ENCODE data around the gene COL6A6. TPM values are rescaled to one million over a fixed set of nuclear protein-coding genes. Genes with fewer than 3 reads are reported as not detected.

Gene COL6A6
- total and polyA plus RNA-seq, 11 donors = 0.26 to 4.5 (median 1.00) TPM

DNA sequence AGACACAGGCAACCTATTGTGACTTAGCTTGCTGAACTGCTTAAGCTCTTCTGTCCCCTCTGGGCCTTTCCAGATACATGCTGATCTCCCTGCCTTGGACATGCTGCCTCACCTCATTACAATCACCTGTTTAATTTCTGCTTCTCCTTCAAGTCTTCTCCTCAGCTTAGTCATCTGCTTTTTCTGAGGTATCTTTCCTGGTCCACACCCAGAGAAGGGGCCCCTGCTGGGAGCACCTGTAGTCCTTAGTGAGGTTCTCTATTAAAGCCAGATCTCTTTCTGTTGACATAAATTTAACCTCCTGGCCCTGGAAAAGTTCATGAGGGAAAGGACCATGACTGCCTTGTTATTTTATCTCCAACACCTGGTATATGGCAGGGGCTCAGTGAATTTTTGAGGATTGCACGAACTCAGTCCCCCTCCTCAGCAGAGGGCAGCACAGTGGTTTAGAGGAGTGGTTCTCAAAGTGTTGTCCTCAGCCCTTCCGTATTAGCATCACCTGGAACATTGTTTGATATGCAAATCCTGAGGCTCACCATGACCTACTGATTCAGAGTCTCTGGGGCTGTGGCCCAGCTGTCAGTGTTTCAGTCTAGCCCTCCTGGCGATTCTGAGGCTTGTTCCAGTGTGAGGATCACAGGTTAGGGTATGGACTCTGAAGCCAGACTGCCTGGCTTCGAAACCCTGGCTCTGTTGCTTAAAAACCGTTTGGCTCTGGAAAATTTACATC lies 12.7 kb downstream of the COL6A6 start:
- peaks cover 0 to 7% (median 0%) of the 10 kb centered on the region in 9 donors for H3K27me3 ChIP-seq
- ATAC-seq (no peak), DNase-seq (no peak)
- intact Hi-C loops (cut with DNase I) = loop anchor here in 1 of 10 donors (10.0 kb wide), 1 partner anchor 255 kb away; no protein-coding TSS in a partner anchor
- no peaks in the 10 kb centered on the region for H3K9me3 ChIP-seq
- no peak overlapping the region for H3K4me3 ChIP-seq
- H3K36me3 ChIP-seq = no peaks in the 10 kb centered on the region
- 58 to 65% (median 61%) methylated on average over 5 of the region's 5 CpGs for WGBS, 4 donors
- H3K27ac ChIP-seq = no peak overlapping the region
- no peaks in the 10 kb centered on the region for H3K4me1 ChIP-seq
- TF ChIP-seq POLR2A (IDR thresholded peaks at IDR 0.05) = no peak
- TF ChIP-seq, protein P1, sequence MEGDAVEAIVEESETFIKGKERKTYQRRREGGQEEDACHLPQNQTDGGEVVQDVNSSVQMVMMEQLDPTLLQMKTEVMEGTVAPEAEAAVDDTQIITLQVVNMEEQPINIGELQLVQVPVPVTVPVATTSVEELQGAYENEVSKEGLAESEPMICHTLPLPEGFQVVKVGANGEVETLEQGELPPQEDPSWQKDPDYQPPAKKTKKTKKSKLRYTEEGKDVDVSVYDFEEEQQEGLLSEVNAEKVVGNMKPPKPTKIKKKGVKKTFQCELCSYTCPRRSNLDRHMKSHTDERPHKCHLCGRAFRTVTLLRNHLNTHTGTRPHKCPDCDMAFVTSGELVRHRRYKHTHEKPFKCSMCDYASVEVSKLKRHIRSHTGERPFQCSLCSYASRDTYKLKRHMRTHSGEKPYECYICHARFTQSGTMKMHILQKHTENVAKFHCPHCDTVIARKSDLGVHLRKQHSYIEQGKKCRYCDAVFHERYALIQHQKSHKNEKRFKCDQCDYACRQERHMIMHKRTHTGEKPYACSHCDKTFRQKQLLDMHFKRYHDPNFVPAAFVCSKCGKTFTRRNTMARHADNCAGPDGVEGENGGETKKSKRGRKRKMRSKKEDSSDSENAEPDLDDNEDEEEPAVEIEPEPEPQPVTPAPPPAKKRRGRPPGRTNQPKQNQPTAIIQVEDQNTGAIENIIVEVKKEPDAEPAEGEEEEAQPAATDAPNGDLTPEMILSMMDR (IDR thresholded peaks at IDR 0.05) = no peak

DNA sequence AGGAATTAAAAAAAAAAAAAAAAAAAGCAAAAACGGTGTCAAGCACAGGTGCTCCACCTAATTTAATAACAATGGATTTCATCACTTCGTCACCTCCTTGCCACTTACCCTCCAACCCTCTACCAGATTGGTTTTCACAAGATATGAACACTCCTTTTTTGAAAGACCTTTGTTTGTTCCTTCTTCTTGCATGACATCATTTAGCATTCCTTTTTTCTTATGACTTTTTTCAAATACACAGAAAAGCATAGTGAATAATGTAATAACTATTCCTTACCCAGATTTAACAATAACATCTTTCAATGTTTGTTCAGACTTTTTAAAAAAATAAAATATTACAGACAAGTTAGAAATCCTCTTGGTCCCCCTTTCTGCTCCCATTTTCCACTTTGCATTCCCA lies 16.3 kb downstream of the COL6A6 start:
- H3K9me3 ChIP-seq = no peaks in the 10 kb centered on the region
- intact Hi-C loops (cut with DNase I) = loop anchor here in 1 of 10 donors (10.0 kb wide), 1 partner anchor 258 kb away; no protein-coding TSS in a partner anchor
- no peak for ATAC-seq
- H3K27ac ChIP-seq = no peak overlapping the region
- TF ChIP-seq, protein P1 (IDR thresholded peaks at IDR 0.05) = no peak
- no peak for TF ChIP-seq POLR2A (IDR thresholded peaks at IDR 0.05)
- no peak overlapping the region for H3K4me3 ChIP-seq
- H3K27me3 ChIP-seq = no peaks in the 10 kb centered on the region
- H3K4me1 ChIP-seq = peaks cover 0 to 5% (median 0%) of the 10 kb centered on the region in 12 donors
- DNase-seq = no peak
- H3K36me3 ChIP-seq = no peaks in the 10 kb centered on the region
- 58 to 71% (median 62%) methylated on average over 2 of the region's 2 CpGs for WGBS, 4 donors

DNA sequence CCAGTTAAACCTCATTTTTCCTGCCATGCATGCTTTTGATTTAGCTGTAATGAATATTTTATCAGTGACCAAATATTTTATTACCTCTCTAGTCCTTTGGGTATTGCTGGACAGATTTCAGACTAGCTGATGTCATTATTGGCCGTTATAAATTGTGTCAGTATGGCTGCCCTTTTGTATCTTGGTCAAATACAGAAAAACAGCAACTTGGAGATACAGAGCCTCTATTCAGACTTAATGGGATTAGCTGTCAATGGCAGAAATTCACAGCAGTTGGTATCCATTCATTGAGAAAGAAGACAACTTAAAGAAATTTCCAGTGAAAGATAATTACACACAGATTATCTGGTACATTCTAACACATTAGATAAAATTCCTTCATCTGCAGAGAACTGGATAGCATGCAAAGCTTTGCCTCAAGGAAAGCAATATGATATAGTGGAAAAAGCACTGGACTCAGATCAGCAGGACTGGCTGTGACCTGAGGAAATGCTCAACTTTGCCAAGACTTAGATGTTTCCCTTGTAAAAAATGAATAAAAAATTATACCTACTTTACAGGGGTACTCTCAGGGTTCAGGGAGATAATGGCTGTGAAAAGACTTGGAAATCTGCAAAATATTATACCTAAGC lies 20.8 kb downstream of the COL6A6 start:
- Histone ChIP-seq H3K27me3 (no peaks in the 10 kb centered on the region), H3K36me3 (no peaks in the 10 kb centered on the region), H3K4me1 (peaks cover 0 to 5% (median 0%) of the 10 kb centered on the region in 12 donors), H3K4me3 (no peak overlapping the region), H3K27ac (no peak overlapping the region), H3K9me3 (no peaks in the 10 kb centered on the region)
- TF ChIP-seq POLR2A (IDR thresholded peaks at IDR 0.05) = no peak
- TF ChIP-seq, protein P1 (IDR thresholded peaks at IDR 0.05) = no peak
- no peak for DNase-seq
- 34 to 41% (median 37%) methylated on average over 1 of the region's 1 CpG for WGBS, 4 donors
- intact Hi-C loops (cut with DNase I) = loop anchor here in 1 of 10 donors (10.0 kb wide), 1 partner anchor 263 kb away; no protein-coding TSS in a partner anchor
- ATAC-seq = peak in 1 of 4 donors; percentile 50

DNA sequence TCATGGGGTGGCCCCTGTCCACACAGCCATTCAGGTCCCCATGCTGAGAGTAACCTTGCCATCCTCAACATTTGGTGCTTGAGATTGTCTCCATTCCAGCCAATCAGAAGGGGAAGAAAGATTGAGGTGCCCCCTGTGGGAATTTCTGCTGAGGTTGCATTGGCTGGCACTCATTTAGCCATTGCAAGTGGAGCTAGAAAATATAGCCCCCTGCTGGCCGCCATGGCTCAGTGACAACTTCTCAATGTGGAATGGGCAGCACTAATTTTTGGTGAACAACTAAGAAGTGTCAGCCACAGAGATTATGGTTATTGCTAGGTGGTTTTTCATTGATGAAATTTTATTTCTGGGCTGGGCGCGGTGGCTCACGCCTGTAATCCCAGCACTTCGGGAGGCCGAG lies 22.0 kb downstream of the COL6A6 start:
- no peak for TF ChIP-seq POLR2A (IDR thresholded peaks at IDR 0.05)
- TF ChIP-seq, protein P1 (IDR thresholded peaks at IDR 0.05) = peak in 11 of 12 donors; percentile 14 to 54 (median 42)

More for the DNA sequence above, 22.0 kb downstream of the COL6A6 start:
- 71 to 74% (median 72%) methylated on average over 6 of the region's 6 CpGs for WGBS, 4 donors
- Histone ChIP-seq H3K4me1 (peaks cover 0 to 5% (median 0%) of the 10 kb centered on the region in 12 donors), H3K36me3 (no peaks in the 10 kb centered on the region), H3K4me3 (no peak overlapping the region), H3K27me3 (no peaks in the 10 kb centered on the region), H3K27ac (no peak overlapping the region), H3K9me3 (no peaks in the 10 kb centered on the region)
- intact Hi-C loops (cut with DNase I) = loop anchor here in 1 of 10 donors (10.0 kb wide), 1 partner anchor 264 kb away; no protein-coding TSS in a partner anchor
- DNase-seq (peak in 1 of 5 donors; percentile 16), ATAC-seq (no peak)
